NT2/D1 (cell line): Measurements from ENCODE around the gene PDE11A.

Experiments
- DNase-seq: peaks from one replicate; pipeline ENCODE4 v3.0.0-alpha.2; 2011; ENCODE audit warnings: low read depth, low spot score
- H3K27me3 ChIP-seq: 2 replicates; pipeline ENCODE4 v1.6.0; 2011; ENCODE audit warnings: mild to moderate bottlenecking; ENCODE audit not compliant: insufficient read length, insufficient read depth
- H3K36me3 ChIP-seq: 2 replicates; pipeline ENCODE4 v1.6.1; 2011; ENCODE audit warnings: mild to moderate bottlenecking, low read length, mixed read lengths; ENCODE audit not compliant: insufficient read depth, insufficient read length
- H3K4me1 ChIP-seq: 2 replicates; pipeline ENCODE4 v1.5.1; 2011; ENCODE audit not compliant: insufficient read depth, insufficient read length
- H3K4me3 ChIP-seq: 2 replicates; pipeline ENCODE4 v1.5.1; 2011; ENCODE audit warnings: low read depth; ENCODE audit not compliant: insufficient read length
- H3K9ac ChIP-seq: 2 replicates; pipeline ENCODE4 v1.6.0; 2011; ENCODE audit warnings: low read depth; ENCODE audit not compliant: insufficient read length
- H3K9me3 ChIP-seq: 2 replicates; pipeline ENCODE4 v1.5.1; 2011; ENCODE audit warnings: mild to moderate bottlenecking, low read length; ENCODE audit not compliant: insufficient read depth
- SUZ12 ChIP-seq: IDR thresholded peaks from 2 replicates; pipeline ENCODE4 v1.6.1; 2011; ENCODE audit not compliant: insufficient read length, insufficient read depth; ENCODE audit errors: extremely low read depth
- YY1 ChIP-seq: IDR thresholded peaks from 2 replicates; pipeline ENCODE4 v1.6.1; 2011; ENCODE audit not compliant: insufficient read length, insufficient read depth
- ZNF274 ChIP-seq: IDR thresholded peaks from 2 replicates; pipeline ENCODE4 v1.6.1; 2011; ENCODE audit warnings: mild to moderate bottlenecking, low read depth, low read length

PDE11A gene

GRCh38 chr2:178072383-178073301 lies at the start of gene PDE11A:
Gene PDE11A, minus strand, starts transcription at chr2:178072777. Its CDS starts 340 bp downstream, at chr2:178072437.
- no peak for TF ChIP-seq ZNF274
- no peak for TF ChIP-seq YY1
- peak within 1 kb of the TSS; percentile 75 for H3K9ac ChIP-seq
- peak; percentile 66 for DNase-seq

GRCh38 chr2:178119179-178119922 lies 46.8 kb upstream of the PDE11A start:
- Histone ChIP-seq H3K27me3 (no peaks in the 10 kb centered on the region), H3K36me3 (peaks cover 42% of the 10 kb centered on the region), H3K9ac (no peak overlapping the region), H3K4me1 (no peaks in the 10 kb centered on the region), H3K9me3 (no peaks in the 10 kb centered on the region), H3K4me3 (no peak overlapping the region)
- DNase-seq, result no peak
- TF ChIP-seq ZNF274 (no peak), SUZ12 (no peak), YY1 (no peak)

More at GRCh38 chr2:178072383-178073301, at the start of gene PDE11A:
- peaks cover 34% of the 10 kb centered on the region for H3K27me3 ChIP-seq
- H3K4me3 ChIP-seq, result peak within 1 kb of the TSS; percentile 63
- no peaks in the 10 kb centered on the region for H3K9me3 ChIP-seq
- H3K36me3 ChIP-seq, result no peaks in the 10 kb centered on the region
- peaks cover 4% of the 10 kb centered on the region for H3K4me1 ChIP-seq

GRCh38 chr2:178117725-178118124 lies 45.1 kb upstream of the PDE11A start:
- Histone ChIP-seq H3K4me1 (no peaks in the 10 kb centered on the region), H3K36me3 (peaks cover 36% of the 10 kb centered on the region), H3K9ac (no peak overlapping the region), H3K27me3 (no peaks in the 10 kb centered on the region), H3K9me3 (no peaks in the 10 kb centered on the region), H3K4me3 (no peak overlapping the region)
- TF ChIP-seq SUZ12 (no peak), ZNF274 (no peak), YY1 (no peak)
- no peak for DNase-seq

GRCh38 chr2:178115271-178115670 lies 42.7 kb upstream of the PDE11A start:
- Histone ChIP-seq H3K4me3 (no peak overlapping the region), H3K9me3 (no peaks in the 10 kb centered on the region), H3K4me1 (no peaks in the 10 kb centered on the region), H3K27me3 (no peaks in the 10 kb centered on the region), H3K36me3 (peaks cover 19% of the 10 kb centered on the region), H3K9ac (no peak overlapping the region)
- TF ChIP-seq ZNF274 (no peak), SUZ12 (no peak), YY1 (no peak)
- DNase-seq, result no peak

- no peak for DNase-seq
- no peak overlapping the region for H3K4me3 ChIP-seq
These were observed 41.9 kb upstream of the PDE11A start for GRCh38 chr2:178114462-178114861.

GRCh38 chr2:178112202-178113152 lies 39.9 kb upstream of the PDE11A start, which contains the start of gene RBM45:
Gene RBM45, plus strand, starts transcription at chr2:178112437. Its CDS starts 110 bp downstream, at chr2:178112547.
- Histone ChIP-seq H3K36me3 (peaks cover 13% of the 10 kb centered on the region), H3K4me3 (peak within 1 kb of the TSS; percentile 96), H3K4me1 (no peaks in the 10 kb centered on the region), H3K27me3 (no peaks in the 10 kb centered on the region), H3K9me3 (no peaks in the 10 kb centered on the region), H3K9ac (peak within 1 kb of the TSS; percentile 97)
- TF ChIP-seq SUZ12 (no peak), YY1 (no peak), ZNF274 (no peak)
- peak; percentile 91 for DNase-seq

More at GRCh38 chr2:178114462-178114861, 41.9 kb upstream of the PDE11A start:
- no peaks in the 10 kb centered on the region for H3K9me3 ChIP-seq
- peaks cover 18% of the 10 kb centered on the region for H3K36me3 ChIP-seq
- no peaks in the 10 kb centered on the region for H3K27me3 ChIP-seq
- no peak for TF ChIP-seq YY1
- TF ChIP-seq SUZ12, result no peak
- no peak for TF ChIP-seq ZNF274
- no peaks in the 10 kb centered on the region for H3K4me1 ChIP-seq
- no peak overlapping the region for H3K9ac ChIP-seq
